ENCODE measurements around the gene SCNM1.
A peak's percentile ranks its signal among the peaks of the same experiment; 100 is the strongest.

Gene SCNM1, protein sequence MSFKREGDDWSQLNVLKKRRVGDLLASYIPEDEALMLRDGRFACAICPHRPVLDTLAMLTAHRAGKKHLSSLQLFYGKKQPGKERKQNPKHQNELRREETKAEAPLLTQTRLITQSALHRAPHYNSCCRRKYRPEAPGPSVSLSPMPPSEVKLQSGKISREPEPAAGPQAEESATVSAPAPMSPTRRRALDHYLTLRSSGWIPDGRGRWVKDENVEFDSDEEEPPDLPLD

DNA sequence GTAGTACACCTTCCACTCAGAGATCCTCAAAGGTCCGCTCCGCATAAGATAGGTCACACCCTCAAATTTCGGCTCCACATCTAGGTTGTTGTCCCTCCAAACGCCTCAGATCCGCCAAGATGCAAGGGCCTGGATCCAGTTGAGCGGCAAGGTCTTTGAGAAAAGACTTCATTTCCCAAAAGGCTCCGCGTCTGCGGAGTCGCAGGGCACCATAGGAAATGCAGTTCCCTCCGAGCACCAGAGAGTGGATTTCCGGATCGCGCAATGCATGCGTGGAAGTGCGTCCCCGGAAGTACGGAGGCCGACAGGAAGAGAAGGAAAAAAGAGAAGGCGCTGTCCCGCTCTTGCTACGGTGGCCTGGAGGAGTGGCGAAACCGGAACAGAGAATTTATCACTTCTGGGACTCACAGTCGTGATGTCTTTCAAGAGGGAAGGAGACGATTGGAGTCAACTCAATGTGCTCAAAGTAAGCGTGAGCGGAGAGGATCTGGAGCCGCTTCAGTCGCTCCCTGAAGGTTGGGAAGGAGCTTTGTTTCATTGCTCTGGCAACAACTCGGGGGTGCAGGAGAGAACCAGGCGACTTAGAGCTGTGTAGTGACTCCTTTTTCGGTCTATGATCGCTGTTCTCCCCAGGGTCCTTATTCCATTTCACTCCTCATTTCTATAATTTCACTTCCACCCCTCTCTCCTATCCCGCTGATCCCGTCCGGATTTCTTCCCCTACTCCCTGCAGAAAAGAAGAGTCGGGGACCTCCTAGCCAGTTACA is at the start of gene SCNM1, which contains the start of gene LYSMD1:
TSS of gene SCNM1 (plus strand) at position 407 of the 767 bp plus-strand sequence. CDS start at position 416, 9 bp downstream.
TSS of gene LYSMD1 (minus strand) at position 165 of the 767 bp plus-strand sequence. CDS start 644 bp downstream, outside the sequence.
- peak; percentile 99 for DNase-seq

DNA sequence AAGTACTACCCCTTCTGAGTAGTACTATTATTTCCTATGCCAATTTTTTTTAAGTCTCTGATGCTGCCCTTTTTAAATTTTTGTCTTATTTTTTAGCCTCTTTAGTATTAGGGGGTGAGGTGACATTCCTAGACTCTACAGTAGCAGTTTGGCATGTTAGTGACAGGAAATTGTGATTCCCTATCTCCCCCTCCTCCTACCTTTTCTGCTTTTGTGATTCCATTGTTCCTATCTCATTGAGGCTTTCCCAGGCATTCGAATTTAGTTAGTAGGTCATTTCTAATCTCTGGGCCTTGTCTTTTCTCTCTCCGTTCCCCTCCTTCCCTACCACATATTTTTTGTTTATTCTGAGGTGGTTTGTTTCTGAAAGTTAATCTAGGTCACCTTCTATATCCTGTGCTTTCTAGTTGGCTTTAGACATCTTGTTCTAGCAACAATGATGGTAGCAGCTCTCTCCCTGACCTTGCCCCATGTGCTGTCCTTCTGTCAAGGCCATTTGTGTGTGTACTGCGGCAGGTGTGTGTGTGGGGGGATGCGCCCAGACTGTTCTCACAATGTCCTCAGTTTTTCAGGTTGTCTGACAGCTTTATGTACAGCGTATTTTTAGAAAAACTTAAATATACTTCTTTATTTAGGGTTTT is 41.1 kb upstream of the SCNM1 start:
- DNase-seq: no peak

DNA sequence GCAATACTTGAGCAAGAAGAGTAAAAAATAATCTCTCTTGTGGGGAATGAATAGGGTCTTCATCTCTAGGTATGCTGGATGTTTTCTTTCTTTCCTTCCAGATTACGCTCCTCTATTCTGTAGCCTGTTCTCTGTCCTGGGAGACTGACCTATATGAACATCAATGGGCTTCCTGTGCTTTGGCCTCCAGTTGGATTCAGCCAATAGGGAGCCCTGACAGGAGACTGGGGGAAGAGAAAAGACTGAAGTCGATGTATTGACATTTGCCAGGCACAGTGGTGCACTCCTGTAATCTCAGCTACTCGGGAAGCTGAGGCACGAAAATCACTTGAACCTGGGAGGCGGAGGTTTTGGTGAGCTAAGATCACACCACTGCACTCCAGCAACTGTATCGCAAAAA is 37.1 kb upstream of the SCNM1 start:
- DNase-seq: no peak

DNA sequence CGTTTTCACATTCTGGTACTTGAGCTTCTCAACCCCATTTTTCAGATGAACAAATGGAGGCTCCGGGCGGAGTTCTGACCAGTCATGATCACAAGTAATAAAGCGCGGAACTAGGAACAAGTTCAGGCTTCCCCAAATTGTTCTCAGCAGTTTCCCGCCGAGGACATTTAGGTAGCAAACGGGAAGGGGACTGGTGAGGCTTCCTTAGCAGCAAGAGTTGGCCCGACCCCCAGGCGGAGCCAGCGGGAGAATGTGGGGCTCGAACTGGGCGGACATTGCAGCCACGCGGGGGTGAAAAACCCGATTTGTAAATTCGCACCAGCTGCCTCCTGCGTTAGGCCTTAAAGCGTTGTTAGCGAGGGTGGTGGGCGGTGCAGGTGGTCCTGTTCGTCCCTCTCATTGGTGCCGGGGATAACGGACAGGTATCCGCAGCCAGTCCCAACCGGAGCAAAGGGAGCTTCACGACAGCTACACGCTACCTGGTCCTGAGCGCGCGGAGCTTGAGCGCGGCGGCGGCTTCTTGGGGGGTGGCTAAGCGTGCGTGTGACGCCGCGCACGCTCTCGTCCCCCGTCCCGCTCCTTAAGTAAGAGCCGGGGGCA is 34.9 kb upstream of the SCNM1 start:
- DNase-seq: peak; percentile 52

DNA sequence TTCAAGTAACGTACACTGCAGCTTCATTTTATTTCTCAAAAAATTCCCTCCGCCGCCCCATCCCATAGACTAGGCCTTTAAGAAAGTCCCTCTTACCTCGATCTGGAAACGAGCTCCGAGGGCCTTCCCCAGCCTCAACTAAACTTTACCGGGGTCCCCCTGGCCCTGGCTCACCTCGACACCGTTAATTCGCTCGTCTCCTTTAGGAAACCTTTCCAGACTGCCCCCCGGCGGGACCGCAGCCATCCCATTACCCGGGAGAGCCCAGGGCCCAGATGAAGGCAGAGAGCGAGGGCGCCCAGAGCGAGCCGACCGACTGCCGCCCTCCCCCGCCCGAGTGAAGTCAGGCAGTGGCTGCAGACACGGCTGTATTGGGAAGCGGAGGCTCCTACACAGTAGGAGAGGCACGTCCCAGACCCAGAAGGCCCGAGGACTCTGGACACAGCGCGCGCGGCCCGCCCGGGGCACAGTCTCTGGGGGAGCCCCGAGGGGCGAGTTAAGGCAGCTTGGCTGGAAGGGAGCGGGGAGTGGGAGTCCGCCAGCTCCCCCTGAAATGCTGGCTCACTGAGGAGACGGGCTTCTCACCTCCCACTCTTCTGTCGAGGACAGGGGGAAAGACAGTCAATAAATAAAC is 34.1 kb upstream of the SCNM1 start:
- no peak for DNase-seq

DNA sequence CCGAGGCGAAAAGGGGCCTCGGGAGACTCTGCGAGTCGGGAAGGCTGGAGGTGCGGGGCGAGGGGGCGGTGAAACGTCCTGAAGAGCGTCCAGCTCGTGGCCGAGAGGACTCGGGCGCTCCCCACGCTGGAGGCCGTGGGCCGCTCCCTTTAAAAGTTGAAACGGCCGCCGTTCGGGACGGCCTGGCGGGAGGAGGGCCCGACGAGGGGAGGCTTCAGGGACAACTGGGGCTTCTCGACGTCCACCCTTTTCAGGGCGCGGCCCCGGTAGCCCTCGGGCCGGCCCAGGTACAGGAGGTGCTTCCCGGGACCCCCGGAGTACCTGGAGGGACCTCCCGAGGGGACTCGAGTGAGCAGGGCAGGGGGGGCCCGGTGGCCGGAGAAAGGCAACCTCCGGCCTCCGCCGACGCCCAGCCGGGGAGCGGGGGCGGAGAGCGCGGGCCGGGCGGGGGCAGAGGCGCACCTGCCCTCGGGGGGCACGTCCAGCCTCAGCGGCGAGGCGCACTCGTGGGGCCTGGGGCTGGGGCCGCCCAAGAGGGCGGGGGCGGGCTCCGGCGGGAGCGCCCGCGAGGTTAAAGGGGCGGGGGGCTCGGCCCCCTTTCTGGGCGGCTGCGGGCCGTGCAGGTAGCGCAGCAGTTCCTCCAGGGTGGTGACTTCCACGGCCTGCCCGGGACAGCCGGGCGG is 33.5 kb upstream of the SCNM1 start:
- DNase-seq: no peak

DNA sequence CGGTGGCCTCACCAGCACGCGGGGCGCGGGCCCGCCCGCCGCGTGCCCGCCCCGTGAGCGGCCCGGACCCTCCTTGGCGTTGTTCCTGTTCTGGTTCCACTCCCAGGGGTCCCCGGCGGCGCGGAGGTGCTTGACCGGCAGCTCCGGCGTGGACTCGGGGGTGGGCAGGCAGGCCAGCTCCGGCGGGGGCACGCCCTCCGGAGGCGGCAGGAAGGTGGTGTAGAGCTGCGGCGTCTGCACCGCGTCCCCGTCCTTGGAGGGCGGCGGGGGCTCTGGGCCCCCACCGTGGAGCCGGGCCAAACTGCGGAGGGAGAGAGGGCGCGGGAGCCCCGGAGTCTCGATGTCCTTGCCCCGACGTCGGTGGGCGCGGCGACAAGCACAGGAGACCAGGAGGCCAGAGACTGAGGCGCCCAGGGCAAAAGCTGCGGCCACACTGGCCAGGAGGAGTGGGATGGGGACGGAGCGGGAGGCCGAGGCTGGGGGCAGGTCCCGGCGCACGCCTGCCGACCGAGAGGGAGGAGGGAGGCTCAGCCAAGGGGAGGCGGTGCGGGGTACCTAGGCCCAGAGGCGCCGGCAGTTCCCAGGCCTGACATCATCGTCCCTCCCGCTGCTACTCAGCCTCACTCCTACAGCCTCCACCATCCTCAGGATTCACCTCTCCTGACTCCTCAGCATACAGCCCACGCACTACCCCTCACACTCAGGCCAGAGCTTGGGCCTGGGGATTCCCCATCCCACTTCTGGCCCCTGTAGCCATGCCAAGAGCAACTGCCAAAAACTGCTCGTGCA is 32.7 kb upstream of the SCNM1 start:
- no peak for DNase-seq

DNA sequence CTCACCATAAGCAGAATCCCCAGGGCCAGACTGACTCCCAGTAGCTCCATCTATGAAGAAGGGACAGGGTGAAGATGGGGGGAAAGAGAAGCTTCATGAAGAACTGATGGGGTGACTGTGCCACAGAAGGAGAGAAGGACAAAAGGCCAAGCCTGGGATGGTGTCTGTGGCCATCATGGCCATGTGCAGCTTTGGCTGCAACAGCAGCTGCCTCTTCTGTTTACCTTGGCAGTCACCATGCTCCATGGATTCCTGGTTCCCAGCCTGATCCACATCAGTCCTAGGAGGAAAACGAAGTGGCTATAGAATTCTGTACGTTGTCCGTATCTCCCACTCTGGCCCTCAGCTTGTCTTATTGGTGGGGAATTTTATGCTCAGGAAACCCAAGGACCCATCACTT is 31.5 kb upstream of the SCNM1 start:
- no peak for DNase-seq

DNA sequence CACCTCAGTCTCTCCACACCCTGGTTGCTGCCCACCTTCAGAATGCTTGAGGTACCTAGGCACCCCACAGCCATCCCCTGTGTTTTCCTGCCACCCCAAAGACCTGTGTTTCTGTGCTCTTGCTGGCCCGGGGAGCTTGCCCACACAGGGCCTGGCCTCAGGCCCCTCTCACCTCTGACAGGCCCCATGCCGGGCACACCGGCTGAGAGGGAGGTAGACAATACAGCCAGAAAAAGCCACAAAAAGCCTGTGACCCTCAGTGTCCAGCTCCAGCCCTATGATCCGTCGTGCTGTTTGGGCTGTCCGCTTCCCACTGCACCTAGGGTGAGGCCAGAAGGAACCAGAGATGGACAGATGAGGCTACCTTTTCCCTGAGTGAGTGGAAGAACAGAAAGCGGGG is 31.0 kb upstream of the SCNM1 start:
- DNase-seq: no peak

DNA sequence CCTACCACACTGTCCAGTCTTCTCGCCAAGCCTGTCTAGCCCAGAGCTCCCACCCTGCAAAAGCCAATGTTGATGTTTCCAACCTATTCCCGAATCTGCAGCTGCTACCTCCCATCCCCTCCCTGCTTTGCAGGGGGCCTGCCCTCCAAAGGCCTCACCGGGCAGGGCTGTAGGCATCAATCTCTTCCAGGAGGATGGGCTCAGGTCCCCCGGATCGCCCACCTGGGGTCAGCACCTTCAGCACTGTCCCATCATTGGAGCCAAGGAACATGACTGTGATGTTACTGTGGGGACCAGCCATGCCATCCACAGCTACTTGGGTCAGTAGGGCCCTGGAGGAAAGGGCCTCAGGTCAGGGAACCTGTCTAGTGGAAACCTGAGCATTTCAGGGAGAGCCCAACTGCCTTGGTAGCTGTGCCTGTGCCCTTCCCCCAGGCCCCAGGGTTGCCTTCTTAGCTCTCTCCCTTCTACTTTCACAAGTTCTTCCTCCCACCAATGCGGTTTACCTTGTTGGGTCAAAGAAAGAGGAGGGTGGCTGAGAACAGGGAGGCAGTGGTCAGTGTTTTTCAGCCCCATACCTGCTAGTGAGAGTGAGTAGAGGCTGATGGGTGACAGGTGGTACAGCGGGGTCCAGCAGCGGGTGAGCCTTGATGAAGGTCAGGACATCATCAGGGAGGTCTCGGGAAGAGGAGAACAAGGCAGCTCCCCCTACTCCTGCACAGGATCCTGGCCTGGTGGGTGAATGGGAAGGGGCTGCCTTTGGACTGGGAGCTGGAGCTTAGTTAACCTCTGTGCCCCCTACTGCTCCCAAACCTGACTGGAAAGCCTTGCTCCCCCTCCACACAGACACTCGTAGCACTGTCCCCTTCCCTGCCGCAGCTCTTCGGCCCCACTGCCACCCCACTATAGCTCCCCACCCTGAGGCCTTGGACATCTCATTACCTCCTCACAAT is 30.2 kb upstream of the SCNM1 start:
- DNase-seq: no peak

DNA sequence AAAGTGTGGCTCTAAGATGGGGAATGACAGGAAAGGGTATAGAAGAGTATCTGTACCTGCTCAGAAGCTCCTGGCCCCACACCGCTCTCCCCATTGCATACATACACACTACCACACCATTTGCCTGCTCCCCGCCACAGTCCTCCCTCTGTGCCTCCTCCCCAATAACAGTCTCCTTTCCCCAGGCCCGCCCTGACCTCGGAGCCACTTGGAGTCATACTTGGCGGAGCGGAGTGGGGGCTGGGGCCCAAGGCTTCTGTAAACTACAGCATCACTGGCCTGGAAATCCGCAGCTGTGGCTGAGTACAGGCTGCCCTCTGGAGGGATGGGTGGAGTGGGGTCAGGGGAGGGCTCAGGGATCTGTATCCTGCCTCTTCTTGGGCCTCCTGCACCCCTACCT is 28.2 kb upstream of the SCNM1 start:
- no peak for DNase-seq

DNA sequence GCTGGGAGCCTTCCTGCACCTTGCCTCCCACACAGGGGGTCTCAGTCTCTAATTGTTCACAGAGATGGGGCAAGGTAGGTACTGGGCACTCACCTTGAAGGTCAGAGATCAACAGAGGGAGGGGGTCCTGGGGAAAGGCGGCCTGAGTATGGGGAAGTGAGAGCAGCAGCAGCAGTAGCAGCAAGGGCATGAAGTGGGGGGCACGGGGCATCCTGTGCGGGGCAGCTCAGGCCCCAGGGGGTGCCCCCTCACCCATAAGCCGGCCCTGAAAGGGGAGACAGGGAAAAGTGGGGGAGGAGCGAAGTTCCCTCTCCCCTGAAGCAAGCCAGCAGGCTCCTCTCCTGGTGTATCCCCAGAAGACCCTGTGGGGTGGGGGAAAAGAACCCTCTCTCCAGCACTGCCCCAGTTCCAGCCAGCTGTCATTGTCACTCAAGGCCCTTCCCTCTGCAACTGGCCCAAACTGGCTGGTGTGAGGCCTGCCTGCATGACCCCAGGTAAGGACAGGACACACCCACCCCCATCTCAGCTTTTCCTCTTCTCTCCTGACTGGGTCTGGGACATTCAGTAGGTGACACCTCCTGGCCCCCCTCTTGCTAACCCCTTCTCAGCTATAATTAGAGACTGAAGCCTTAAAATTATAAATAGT is 23.4 kb upstream of the SCNM1 start:
- DNase-seq: no peak

DNA sequence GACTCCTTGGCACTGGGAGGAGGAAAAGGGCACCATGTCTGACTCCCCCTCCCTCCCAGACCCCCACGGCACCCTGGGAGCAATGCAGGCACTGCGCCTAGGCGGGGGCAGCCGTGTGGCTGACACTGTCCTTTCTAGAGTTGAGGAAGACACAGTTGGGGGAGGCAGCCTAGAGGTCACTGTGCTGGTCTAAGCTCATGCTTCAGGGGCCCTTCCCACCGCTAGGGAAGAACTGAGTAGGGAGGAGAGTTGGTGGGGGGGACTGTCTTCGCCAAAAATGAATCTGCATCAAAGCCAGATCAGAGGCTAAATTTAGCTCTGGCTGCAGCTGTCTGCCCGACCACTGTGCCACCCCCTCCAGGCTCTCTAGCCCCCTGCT is 22.9 kb upstream of the SCNM1 start:
- DNase-seq: no peak

DNA sequence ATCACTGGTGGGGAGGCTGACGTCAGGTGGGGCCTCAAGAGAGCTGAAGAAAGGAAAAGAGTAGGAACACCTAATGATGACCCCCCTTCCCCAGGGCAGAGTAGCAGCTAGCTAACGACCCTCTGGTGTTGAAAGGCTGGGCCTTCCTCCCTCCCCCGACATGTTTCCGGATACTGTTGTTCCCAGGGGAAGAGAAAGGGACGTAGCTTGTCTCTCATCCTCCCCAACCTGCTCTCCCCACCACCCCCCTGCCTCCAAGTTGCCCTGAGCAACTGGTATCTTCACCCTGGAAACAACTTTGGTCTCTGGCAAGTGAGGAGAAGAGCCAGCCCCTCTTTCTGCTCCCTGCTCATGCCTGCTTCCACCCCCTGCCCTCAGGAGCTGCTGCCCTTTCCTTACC is 22.0 kb upstream of the SCNM1 start:
- DNase-seq: no peak

DNA sequence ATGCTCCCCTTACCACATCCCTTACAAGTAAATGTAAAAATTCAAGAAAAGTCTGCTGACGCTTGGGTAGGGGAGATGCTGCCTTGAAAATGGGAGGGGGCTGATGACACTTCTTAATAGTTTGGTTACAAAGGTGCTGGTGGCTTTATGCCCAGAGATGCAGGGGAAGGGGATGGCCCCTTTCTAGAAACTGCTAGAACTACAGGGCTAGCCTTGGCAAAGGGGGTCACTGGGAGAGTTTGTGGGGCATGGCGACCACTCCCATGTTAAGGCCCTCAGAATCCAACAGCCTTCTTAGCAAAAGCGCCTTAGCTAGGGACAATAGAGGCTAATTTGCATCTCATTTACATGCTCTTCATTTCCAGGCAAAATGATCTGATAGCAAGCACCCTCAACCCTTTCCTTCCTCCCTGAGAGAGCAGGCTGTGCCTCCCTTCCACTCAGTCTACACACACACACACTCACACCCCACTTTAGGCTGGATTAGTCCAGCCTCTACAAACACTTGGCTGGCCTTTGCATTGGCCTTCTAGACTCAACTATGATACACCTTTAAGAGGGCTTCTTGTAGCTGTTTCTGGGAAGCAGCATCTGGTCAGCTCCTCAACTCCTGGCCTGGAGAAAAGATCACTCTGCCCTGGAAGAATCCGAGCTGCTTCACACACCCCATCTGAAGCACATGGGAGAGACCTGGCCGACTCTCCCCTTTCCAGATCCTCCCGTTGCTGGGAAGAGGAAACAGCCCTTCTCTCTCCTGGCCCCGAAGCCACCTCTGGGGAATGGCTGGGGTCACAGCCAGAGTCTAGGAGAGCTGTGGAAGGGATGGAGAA is 21.3 kb upstream of the SCNM1 start:
- no peak for DNase-seq

DNA sequence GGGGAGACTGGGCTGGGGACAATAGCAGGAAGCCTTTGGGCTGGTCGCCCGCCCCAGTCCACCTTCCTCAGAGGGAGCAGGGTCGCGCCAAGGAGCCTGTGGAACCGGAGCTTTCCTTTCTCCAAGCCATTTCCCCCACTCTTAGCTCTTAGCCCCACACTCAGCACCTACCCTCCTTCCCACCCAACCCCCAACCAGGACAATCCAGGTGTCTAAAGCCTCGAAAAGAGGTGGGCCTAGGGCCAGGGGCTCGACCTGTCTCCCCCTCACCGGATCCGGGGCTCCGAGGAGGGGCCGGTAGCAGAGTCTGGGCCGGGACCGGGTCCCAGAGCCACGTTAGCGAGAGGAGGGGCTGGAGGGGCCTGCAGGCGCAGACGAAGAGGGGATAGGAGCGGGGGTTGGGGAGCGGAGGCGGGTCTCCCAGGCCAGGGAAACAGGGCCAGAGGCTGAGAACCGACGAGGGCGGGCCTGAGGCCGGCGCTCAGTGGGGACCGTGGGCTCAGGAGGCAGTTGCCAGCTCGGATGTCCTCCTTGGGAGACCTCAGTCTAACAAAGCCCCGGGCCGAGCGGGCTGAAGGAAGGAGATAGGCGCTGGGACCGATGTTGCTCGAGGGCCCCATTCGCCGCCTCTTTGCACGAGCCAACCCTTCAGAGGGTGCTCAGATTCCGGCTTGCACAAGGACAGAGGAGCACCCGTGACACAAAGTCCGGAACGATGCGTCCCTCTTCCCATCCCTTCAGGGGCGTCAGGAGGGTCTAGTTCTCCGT is 20.5 kb upstream of the SCNM1 start:
- DNase-seq: peak; percentile 36

DNA sequence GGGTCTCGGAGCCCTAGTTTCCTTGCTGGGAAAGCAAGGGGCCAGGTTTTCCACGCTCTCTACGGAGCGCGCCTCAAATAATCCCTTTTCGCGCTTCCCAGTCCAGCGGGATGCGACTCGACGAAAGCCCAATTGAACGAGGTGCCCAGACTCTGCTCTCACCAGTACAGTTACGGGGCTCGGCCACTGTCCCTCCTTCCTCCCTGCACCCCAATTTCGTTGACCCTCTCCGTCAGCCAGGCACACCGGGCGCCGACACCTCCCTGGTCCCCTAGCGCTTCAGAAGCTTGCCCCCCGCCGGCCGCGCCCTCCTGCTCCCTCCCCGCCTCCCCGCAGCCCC is 19.9 kb upstream of the SCNM1 start:
- no peak for DNase-seq

DNA sequence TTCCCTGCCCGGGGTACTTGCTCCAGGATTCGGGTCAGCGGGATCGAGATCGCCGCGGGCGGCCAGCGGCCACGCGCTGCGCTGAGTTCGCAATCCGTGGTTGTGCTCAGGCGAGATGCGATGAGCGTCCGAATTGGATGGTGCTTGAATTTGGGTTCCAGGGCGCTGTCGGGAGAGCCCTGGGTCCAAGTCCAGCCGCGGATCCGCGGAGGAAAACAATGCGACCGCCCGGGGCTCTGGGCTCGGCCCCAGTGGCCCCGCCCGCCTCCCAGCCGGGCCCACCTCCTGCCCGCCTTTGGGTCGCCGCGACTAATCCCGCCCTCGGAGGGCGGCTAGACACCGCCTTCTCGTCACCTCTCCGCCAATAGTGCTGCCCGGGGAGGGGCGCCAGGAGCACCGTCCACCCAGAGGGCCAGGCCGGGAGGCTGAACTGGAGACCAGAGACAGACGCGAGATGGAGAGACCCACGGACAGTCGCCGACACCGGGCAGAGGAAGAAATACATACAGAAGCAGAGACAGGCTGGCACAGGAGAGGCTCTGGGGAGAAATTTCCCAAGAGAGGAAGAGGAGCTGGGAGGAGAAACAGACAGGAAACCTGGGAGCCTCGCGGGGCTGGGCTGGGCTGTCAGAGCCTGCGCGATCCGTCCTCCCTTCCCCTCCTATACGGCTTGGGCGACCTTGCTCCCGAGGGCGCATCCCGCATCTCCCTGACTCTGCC is 19.4 kb upstream of the SCNM1 start, which contains the start of gene SEMA6C:
TSS of gene SEMA6C (minus strand) at position 220 of the 720 bp plus-strand sequence. CDS start 4,010 bp downstream, outside the sequence.
- DNase-seq: peak; percentile 91
